Astrocyte (in vitro differentiated cells and primary cell): ENCODE data around the gene SDK1. TPM values are rescaled to one million over a fixed set of nuclear protein-coding genes. Genes with fewer than 3 reads are reported as not detected.

Source experiments
- DNase-seq: peaks from one replicate; pipeline ENCODE4 v3.0.0-alpha.2; 2010; ENCODE audit warnings: low read depth
- FAIRE-seq: peaks from 2 replicates; lab custom pipeline; 2011; peaks lifted over from hg19 to GRCh38; lab: Jason Lieb, UNC
- H2AFZ ChIP-seq: 2 replicates; pipeline ENCODE4 v1.6.0; 2012; ENCODE audit warnings: low read depth, low read length, inconsistent platforms
- H3K27ac ChIP-seq: 2 replicates; pipeline ENCODE4 v1.5.1; 2011; ENCODE audit warnings: low read depth, low read length, inconsistent platforms
- H3K27me3 ChIP-seq: 2 replicates; pipeline ENCODE4 v1.6.0; 2011; ENCODE audit warnings: low read length, inconsistent platforms; ENCODE audit not compliant: insufficient read depth
- H3K36me3 ChIP-seq: 2 replicates; pipeline ENCODE4 v1.5.1; 2011; ENCODE audit warnings: low read length, inconsistent platforms; ENCODE audit not compliant: insufficient read depth
- H3K4me1 ChIP-seq: 2 replicates; pipeline ENCODE4 v1.5.1; 2011; ENCODE audit warnings: low read length, inconsistent platforms; ENCODE audit not compliant: insufficient read depth
- H3K4me2 ChIP-seq: 2 replicates; pipeline ENCODE4 v1.6.0; 2012; ENCODE audit warnings: low read length, inconsistent platforms
- H3K4me3 ChIP-seq: 2 replicates; pipeline ENCODE4 v1.5.1; 2011; ENCODE audit warnings: low read depth, mild to moderate bottlenecking, low read length, inconsistent platforms; ENCODE audit not compliant: insufficient read depth
- H3K79me2 ChIP-seq: 2 replicates; pipeline ENCODE4 v1.6.0; 2012; ENCODE audit warnings: mild to moderate bottlenecking, low read length, inconsistent platforms; ENCODE audit not compliant: insufficient read depth
- H3K9ac ChIP-seq: 2 replicates; pipeline ENCODE4 v1.6.0; 2012; ENCODE audit warnings: mild to moderate bottlenecking, low read length, inconsistent platforms
- H3K9me3 ChIP-seq: 2 replicates; pipeline ENCODE4 v1.5.1; 2012; ENCODE audit warnings: low read depth, mild to moderate bottlenecking, low read length, inconsistent platforms; ENCODE audit not compliant: insufficient read depth
- H4K20me1 ChIP-seq: 2 replicates; pipeline ENCODE4 v1.6.0; 2012; ENCODE audit warnings: low read length, inconsistent platforms; ENCODE audit not compliant: insufficient read depth
- H3K27ac Mint-ChIP-seq: one replicate; pipeline ENCODE4 v1.8.0; 2021; ENCODE audit warnings: mild to moderate bottlenecking, mixed read lengths; ENCODE audit not compliant: unreplicated experiment
- H3K27me3 Mint-ChIP-seq: one replicate; pipeline ENCODE4 v1.8.0; 2021; ENCODE audit warnings: low read depth, mixed read lengths; ENCODE audit not compliant: unreplicated experiment
- H3K36me3 Mint-ChIP-seq: one replicate; pipeline ENCODE4 v1.8.0; 2021; ENCODE audit warnings: low read depth, mixed read lengths; ENCODE audit not compliant: unreplicated experiment
- H3K4me1 Mint-ChIP-seq: one replicate; pipeline ENCODE4 v1.8.0; 2021; ENCODE audit warnings: low read depth, mixed read lengths; ENCODE audit not compliant: unreplicated experiment
- H3K4me3 Mint-ChIP-seq: one replicate; pipeline ENCODE4 v1.8.0; 2021; ENCODE audit warnings: mild to moderate bottlenecking, moderate library complexity, mixed read lengths; ENCODE audit not compliant: unreplicated experiment
- H3K9me3 Mint-ChIP-seq: one replicate; pipeline ENCODE4 v1.8.0; 2021; ENCODE audit warnings: mild to moderate bottlenecking, mixed read lengths; ENCODE audit not compliant: unreplicated experiment
- CTCF ChIP-seq: IDR thresholded peaks from 2 replicates; pipeline ENCODE4 v1.5.1; 2011; ENCODE audit warnings: low read depth, mild to moderate bottlenecking, inconsistent platforms, low read length, moderate library complexity; ENCODE audit not compliant: insufficient read depth
- EZH2 ChIP-seq: IDR thresholded peaks from 2 replicates; pipeline ENCODE4 v1.6.1; 2012; ENCODE audit warnings: mild to moderate bottlenecking, low read length, inconsistent platforms; ENCODE audit not compliant: insufficient read depth
- total RNA-seq: library from RNA; stranded (reverse); gene quantifications from 2 replicates; pipeline ENCODE4 v1.2.1, GENCODE V29; 2021

The SDK1 gene
- total RNA-seq, 1 donor from 2014 or later = 4.2 TPM

- no peak overlapping the region for H3K27ac Mint-ChIP-seq
- H3K9me3 ChIP-seq = no peaks in the 10 kb centered on the region
- H3K27me3 Mint-ChIP-seq = peaks cover 68% of the 10 kb centered on the region
- H3K79me2 ChIP-seq = no peaks in the 10 kb centered on the region
- DNase-seq (no peak), FAIRE-seq (no peak)
- H3K36me3 Mint-ChIP-seq = peaks cover 4% of the 10 kb centered on the region
- no peak overlapping the region for H3K27ac ChIP-seq
- H3K9ac ChIP-seq = no peak overlapping the region
- no peak overlapping the region for H2AFZ ChIP-seq
- H4K20me1 ChIP-seq = no peaks in the 10 kb centered on the region
- no peaks in the 10 kb centered on the region for H3K27me3 ChIP-seq
- no peak overlapping the region for H3K4me3 ChIP-seq
- no peak overlapping the region for H3K4me3 Mint-ChIP-seq
- H3K4me2 ChIP-seq = no peak overlapping the region
- H3K9me3 Mint-ChIP-seq = peaks cover 3% of the 10 kb centered on the region
- no peaks in the 10 kb centered on the region for H3K4me1 Mint-ChIP-seq
- no peaks in the 10 kb centered on the region for H3K36me3 ChIP-seq
- no peaks in the 10 kb centered on the region for H3K4me1 ChIP-seq
- TF ChIP-seq EZH2 = no peak
- TF ChIP-seq CTCF = no peak
Observed at GRCh38 chr7:4132221-4132620, 831.2 kb downstream of the SDK1 start.

- H3K36me3 Mint-ChIP-seq = peaks cover 2% of the 10 kb centered on the region
- FAIRE-seq (no peak), DNase-seq (no peak)
- Histone ChIP-seq H3K9ac (no peak overlapping the region), H3K27me3 (no peaks in the 10 kb centered on the region), H3K79me2 (no peaks in the 10 kb centered on the region), H3K9me3 (no peaks in the 10 kb centered on the region), H3K4me3 (no peak overlapping the region), H3K36me3 (no peaks in the 10 kb centered on the region), H4K20me1 (no peaks in the 10 kb centered on the region), H3K4me1 (no peaks in the 10 kb centered on the region), H3K4me2 (no peak overlapping the region), H2AFZ (no peak overlapping the region), H3K27ac (no peak overlapping the region)
- H3K9me3 Mint-ChIP-seq = peaks cover 3% of the 10 kb centered on the region
- H3K27ac Mint-ChIP-seq = no peak overlapping the region
- no peaks in the 10 kb centered on the region for H3K4me1 Mint-ChIP-seq
- no peak for TF ChIP-seq EZH2
- no peak for TF ChIP-seq CTCF
- no peak overlapping the region for H3K4me3 Mint-ChIP-seq
- H3K27me3 Mint-ChIP-seq = peaks cover 65% of the 10 kb centered on the region
Observed at GRCh38 chr7:4133491-4134044, 832.5 kb downstream of the SDK1 start.

GRCh38 chr7:4134204-4134603, 833.2 kb downstream of the SDK1 start:
- DNase-seq = no peak
- no peaks in the 10 kb centered on the region for H3K4me1 ChIP-seq
- H3K4me2 ChIP-seq = no peak overlapping the region
- H3K9me3 ChIP-seq = no peaks in the 10 kb centered on the region
- Mint-ChIP-seq H3K27ac (no peak overlapping the region), H3K4me1 (no peaks in the 10 kb centered on the region), H3K9me3 (peaks cover 3% of the 10 kb centered on the region), H3K4me3 (no peak overlapping the region), H3K27me3 (peaks cover 65% of the 10 kb centered on the region), H3K36me3 (peaks cover 2% of the 10 kb centered on the region)
- no peak overlapping the region for H3K4me3 ChIP-seq
- H3K79me2 ChIP-seq = no peaks in the 10 kb centered on the region
- H3K36me3 ChIP-seq = no peaks in the 10 kb centered on the region
- no peak for TF ChIP-seq EZH2
- no peak for TF ChIP-seq CTCF
- no peak overlapping the region for H2AFZ ChIP-seq
- H3K9ac ChIP-seq = no peak overlapping the region
- no peaks in the 10 kb centered on the region for H4K20me1 ChIP-seq
- no peak overlapping the region for H3K27ac ChIP-seq
- no peak for FAIRE-seq
- no peaks in the 10 kb centered on the region for H3K27me3 ChIP-seq
